ENCODE data around the gene NENF. TPM values are rescaled to one million over a fixed set of nuclear protein-coding genes. Genes with fewer than 3 reads are reported as not detected.

Gene NENF
- total RNA-seq, 1 donor from 2014 or later = 6.8 TPM

GRCh38 chr1:212396638-212397037, 36.1 kb upstream of the NENF start:
- H3K4me3 Mint-ChIP-seq = no peak overlapping the region

GRCh38 chr1:212397171-212397570, 35.5 kb upstream of the NENF start:
- Mint-ChIP-seq H3K9me3 (peaks cover 31% of the 10 kb centered on the region), H3K36me3 (peaks cover 41% of the 10 kb centered on the region), H3K4me3 (no peak overlapping the region)

More at GRCh38 chr1:212396638-212397037, 36.1 kb upstream of the NENF start:
- no peaks in the 10 kb centered on the region for H3K27me3 ChIP-seq
- no peak overlapping the region for H3K4me2 ChIP-seq
- DNase-seq (ENCODE audit: low spot score) = no peak
- no peaks in the 10 kb centered on the region for H3F3A ChIP-seq (ENCODE audit: low read depth)
- H3K36me3 Mint-ChIP-seq = peaks cover 44% of the 10 kb centered on the region
- no peaks in the 10 kb centered on the region for H3K4me1 ChIP-seq
- no peak overlapping the region for H3K4me3 ChIP-seq
- no peak overlapping the region for H2AFZ ChIP-seq (replicated peaks)
- TF ChIP-seq EZH2 (IDR thresholded peaks at IDR 0.05) (no peak), CTCF (IDR thresholded peaks at IDR 0.05) (no peak), EZH2phosphoT487 (IDR thresholded peaks at IDR 0.05) (no peak)
- no peaks in the 10 kb centered on the region for H4K20me1 ChIP-seq (ENCODE audit: low read depth)
- no peak overlapping the region for H3K9ac ChIP-seq
- H3K27ac ChIP-seq = no peak overlapping the region
- H3K9me3 ChIP-seq (ENCODE audit: low read depth) = peaks cover 15% of the 10 kb centered on the region
- no peaks in the 10 kb centered on the region for H3K4me1 Mint-ChIP-seq
- peaks cover 34% of the 10 kb centered on the region for H3K9me3 Mint-ChIP-seq
- peaks cover 7% of the 10 kb centered on the region for H3K79me2 ChIP-seq (ENCODE audit: low read depth)
- H3K36me3 ChIP-seq = peaks cover 9% of the 10 kb centered on the region
- H3K27ac Mint-ChIP-seq = no peak overlapping the region
- H3K27me3 Mint-ChIP-seq (ENCODE audit: insufficient read depth, low read depth) = no peaks in the 10 kb centered on the region

GRCh38 chr1:212401042-212401441, 31.7 kb upstream of the NENF start:
- Mint-ChIP-seq H3K27ac (no peak overlapping the region), H3K27me3 (ENCODE audit: insufficient read depth, low read depth) (no peaks in the 10 kb centered on the region), H3K9me3 (peaks cover 18% of the 10 kb centered on the region), H3K36me3 (peaks cover 47% of the 10 kb centered on the region), H3K4me3 (no peak overlapping the region), H3K4me1 (no peaks in the 10 kb centered on the region)
- TF ChIP-seq EZH2phosphoT487 (IDR thresholded peaks at IDR 0.05) (no peak), CTCF (IDR thresholded peaks at IDR 0.05) (no peak)
- H3K9ac ChIP-seq = no peak overlapping the region
- no peak for DNase-seq (ENCODE audit: low spot score)
- peaks cover 9% of the 10 kb centered on the region for H3K36me3 ChIP-seq
- H3F3A ChIP-seq (ENCODE audit: low read depth) = no peaks in the 10 kb centered on the region
- no peaks in the 10 kb centered on the region for H3K27me3 ChIP-seq
- H3K4me1 ChIP-seq = no peaks in the 10 kb centered on the region
- H3K9me3 ChIP-seq (ENCODE audit: low read depth) = peaks cover 15% of the 10 kb centered on the region
- peaks cover 5% of the 10 kb centered on the region for H3K79me2 ChIP-seq (ENCODE audit: low read depth)
- no peak overlapping the region for H3K27ac ChIP-seq
- H3K4me3 ChIP-seq = no peak overlapping the region
- H2AFZ ChIP-seq (replicated peaks) = no peak overlapping the region
- H4K20me1 ChIP-seq (ENCODE audit: low read depth) = no peaks in the 10 kb centered on the region
- H3K4me2 ChIP-seq = no peak overlapping the region

More at GRCh38 chr1:212397171-212397570, 35.5 kb upstream of the NENF start:
- peaks cover 7% of the 10 kb centered on the region for H3K79me2 ChIP-seq (ENCODE audit: low read depth)
- H3K9ac ChIP-seq = no peak overlapping the region
- H3K9me3 ChIP-seq (ENCODE audit: low read depth) = peaks cover 15% of the 10 kb centered on the region
- Mint-ChIP-seq H3K4me1 (no peaks in the 10 kb centered on the region), H3K27ac (no peak overlapping the region), H3K27me3 (ENCODE audit: insufficient read depth, low read depth) (no peaks in the 10 kb centered on the region)
- H4K20me1 ChIP-seq (ENCODE audit: low read depth) = no peaks in the 10 kb centered on the region
- TF ChIP-seq EZH2phosphoT487 (IDR thresholded peaks at IDR 0.05) (no peak), CTCF (IDR thresholded peaks at IDR 0.05) (no peak), EZH2 (IDR thresholded peaks at IDR 0.05) (no peak)
- peaks cover 9% of the 10 kb centered on the region for H3K36me3 ChIP-seq
- no peaks in the 10 kb centered on the region for H3F3A ChIP-seq (ENCODE audit: low read depth)
- no peak for DNase-seq (ENCODE audit: low spot score)
- no peak overlapping the region for H3K4me3 ChIP-seq
- no peaks in the 10 kb centered on the region for H3K27me3 ChIP-seq
- H3K4me1 ChIP-seq = no peaks in the 10 kb centered on the region
- H3K4me2 ChIP-seq = no peak overlapping the region
- H3K27ac ChIP-seq = no peak overlapping the region
- no peak overlapping the region for H2AFZ ChIP-seq (replicated peaks)
